NAMALWA (cell line): ENCODE data around the gene HS6ST2.
A peak's percentile ranks its signal among the peaks of the same experiment; 100 is the strongest.
"Not testable (repeated sequence)": the region's sequence is repeated elsewhere in the genome, so short reads cannot be mapped to it uniquely, and the experiment has no call there.

Experiments
- DNase-seq: peaks from one replicate; pipeline ENCODE4 v3.0.0-alpha.2; 2015; ENCODE audit warnings: low spot score

HS6ST2 gene

GRCh38 chrX:132940727-132941327, 17.6 kb downstream of the HS6ST2 start:
- DNase-seq = peak; percentile 17

- DNase-seq = no peak
Observed at GRCh38 chrX:132933170-132933569, 25.3 kb downstream of the HS6ST2 start.

DNA sequence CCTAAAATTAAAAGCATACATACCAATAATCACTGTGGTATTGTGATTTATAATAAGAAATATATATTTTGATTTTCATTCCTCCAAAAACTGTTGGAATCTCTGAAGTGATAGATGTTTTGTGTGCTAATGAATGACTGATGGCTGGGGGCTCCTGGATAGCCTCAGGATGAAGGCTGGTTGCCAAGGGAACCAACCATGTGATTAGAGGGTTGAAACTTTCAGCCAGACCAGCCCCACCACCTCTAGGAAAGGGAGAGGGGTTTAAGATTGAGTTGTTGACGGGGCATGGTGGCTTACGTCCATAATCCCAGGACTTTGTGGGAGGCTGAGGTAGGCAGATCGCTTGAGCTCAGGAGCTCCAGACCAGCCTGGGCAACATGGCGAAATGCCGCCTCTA, 34.0 kb downstream of the HS6ST2 start:
- no peak for DNase-seq

DNA sequence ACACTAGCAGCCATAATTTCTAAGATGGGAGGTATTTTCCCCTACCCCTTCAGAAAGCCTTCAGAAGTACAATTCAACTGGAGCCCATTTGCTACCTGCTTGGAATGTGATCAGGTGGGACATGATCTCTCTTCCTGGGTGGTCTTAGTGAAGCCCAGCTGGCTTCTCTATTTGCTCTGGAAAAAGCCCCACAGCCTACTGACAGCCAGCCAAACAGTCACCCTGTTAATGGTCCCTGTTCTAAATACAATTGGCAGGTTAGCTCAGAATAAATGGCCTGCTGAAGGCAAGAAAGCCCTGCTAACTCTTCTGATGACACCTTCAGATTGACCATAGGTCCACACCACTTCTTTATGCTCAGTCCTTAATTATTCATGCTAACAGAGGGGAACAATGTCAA, 39.9 kb downstream of the HS6ST2 start:
- no peak for DNase-seq

GRCh38 chrX:132916349-132916748, 42.1 kb downstream of the HS6ST2 start:
- DNase-seq = no peak

GRCh38 chrX:132909643-132910042, 48.8 kb downstream of the HS6ST2 start:
- DNase-seq = no peak

DNA sequence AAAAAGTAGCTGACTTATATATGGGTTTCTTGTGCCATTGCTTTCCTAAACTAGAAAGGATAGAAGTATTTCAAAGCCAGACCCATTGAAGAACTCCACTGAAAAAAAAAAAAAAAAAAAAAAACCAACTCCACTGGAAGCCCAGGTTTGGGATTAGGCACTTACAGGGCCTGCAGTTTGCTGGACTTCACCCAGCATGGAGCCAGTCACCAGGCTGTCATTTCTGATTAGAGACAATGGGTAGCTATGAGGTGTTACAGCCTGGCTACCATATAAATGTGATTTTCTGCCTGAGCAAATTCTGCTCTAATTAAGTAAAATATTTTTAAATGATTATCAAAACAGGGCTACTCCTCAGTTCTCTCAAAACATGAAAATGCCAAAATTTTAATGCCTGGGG, 49.5 kb downstream of the HS6ST2 start:
- no peak for DNase-seq

DNA sequence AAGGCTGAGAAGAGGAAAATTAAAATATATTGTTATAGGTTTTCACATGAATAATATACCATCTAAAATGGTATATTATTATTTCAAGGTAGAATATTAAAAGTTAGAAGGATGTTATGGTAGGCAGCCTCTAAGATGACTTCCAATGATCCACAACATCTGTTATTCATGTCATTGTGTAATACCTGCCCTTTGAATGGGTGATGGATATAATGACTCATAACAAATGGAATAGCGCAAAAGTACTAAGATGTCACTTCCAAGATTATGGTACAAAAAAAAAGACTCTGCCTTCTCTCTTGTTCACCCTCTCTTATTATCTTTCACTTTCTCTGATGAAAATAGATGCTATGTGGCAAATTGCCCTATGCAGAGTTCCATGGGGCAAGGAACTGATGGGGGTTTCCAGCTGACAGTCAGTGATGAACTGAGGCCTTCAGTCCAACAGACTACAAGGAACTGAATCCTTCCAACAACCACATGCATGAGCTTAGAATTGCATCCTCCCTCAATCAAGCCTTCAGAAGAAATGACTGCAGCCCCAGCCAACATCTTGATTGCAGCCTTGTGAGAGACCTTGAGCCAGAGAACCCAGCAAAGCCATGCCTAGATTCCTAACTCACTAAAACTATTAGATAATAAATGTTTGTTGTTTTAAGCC, 57.7 kb downstream of the HS6ST2 start:
- DNase-seq = no peak

GRCh38 chrX:132887569-132887968, 70.9 kb downstream of the HS6ST2 start:
- no peak for DNase-seq

DNA sequence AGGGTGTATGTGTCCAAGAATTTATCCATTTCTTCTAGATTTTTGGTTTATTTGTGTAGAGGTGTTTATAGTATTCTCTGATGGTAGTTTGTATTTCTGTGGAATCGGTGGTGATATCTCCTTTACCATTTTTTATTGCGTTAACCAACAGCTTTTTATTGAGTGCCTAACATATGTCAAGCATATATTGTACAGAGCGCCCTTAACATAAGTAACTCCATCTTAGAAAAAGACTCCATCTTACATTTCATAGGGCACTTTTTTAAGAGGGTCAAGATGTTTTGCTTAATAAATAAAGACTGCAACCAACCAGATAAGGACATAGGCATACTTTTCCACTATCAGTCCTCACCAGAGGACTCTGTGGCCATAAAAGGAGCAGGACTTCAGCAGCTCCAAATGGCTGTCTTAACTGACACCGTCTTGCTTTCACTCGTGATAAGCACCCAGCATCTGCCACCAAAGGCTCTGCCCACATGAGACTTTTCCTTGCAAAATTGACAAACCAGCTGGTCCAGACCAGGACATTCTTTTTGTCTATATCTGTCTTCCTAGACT, 75.0 kb downstream of the HS6ST2 start:
- DNase-seq = no peak

DNA sequence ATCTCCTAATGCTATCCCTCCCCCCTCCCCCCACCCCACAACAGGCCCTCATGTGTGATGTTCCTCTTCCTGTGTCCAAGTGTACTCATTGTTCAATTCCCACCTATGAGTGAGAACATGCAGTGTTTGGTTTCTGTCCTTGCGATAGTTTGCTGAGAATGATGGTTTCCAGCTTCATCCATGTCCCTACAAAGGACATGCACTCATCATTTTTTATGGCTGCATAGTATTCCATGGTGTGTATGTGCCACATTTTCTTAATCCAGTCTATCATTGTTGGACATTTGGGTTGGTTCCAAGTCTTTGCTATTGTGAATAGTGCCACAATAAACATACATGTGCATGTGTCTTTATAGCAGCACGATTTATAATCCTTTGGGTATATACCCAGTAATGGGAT, 77.7 kb downstream of the HS6ST2 start:
- DNase-seq = not testable (repeated sequence)

DNA sequence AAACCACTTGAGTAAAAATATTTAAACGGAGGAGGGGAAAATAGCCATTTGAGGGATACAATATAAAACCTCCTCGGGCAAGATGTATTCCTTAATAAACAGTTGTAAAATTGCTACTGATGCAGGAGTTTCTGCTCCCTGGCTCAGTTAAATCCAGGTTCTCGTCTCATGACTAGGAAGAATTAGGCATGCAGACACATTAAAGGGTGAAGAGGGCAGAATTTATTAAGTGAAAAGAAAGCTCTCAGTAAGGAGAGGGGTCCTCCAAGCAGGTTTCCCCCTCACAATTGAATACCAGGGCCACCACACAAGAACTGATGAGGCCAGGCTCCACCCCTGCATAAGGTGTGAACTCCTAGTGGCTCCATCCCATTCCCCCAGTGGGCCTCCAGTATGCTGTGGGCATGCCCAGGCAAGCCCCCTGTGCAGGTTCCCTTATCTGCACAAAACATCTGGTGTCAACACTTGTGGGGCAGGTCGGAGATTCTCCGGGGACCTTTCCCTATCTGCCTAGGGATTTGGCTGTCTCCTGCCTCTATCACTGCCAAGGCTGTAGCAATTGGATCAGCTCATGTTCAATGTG, 80.4 kb downstream of the HS6ST2 start:
- DNase-seq = no peak

- no peak for DNase-seq
Observed at GRCh38 chrX:132876523-132877338, 81.7 kb downstream of the HS6ST2 start.

DNA sequence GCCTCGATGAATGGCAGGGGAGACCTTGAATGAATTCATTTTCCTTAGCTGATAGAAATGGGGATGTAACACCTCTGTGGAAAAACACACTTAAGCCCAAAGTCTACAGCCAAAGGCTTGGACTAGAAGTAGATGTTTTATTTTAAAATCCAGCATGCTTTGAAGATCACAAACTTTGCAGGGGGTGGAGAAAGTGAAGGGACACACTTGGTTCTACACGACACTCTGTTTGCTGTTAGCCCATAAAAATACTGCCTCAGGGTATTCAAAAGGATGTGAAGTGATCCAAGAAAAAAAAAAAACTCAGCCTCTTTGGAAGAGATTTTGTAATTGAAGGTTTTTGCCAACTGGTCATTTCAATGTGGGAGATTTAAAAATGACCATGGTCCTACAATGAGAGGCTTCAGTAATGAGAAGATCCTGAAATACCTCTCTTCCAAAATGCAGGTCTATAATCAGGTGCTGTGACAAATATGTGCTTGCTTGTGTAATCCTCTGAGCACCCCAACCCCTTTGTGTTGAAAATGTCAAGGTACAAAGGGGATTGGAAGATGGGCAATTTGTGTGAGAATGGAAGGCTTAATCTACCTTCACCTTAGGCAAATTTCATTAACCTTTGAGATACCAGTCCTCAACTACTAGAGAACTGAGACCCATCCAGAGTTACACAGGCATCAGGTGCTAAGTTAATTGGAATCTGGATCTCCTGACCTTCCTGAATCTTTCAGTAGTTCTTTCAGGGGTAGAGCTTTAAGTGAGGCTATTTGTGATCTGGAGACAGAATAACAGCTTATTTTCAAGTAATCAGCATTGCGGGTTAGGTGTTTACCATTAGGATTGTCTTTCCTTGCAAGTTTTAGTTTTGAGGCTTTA, 82.5 kb downstream of the HS6ST2 start:
- no peak for DNase-seq

DNA sequence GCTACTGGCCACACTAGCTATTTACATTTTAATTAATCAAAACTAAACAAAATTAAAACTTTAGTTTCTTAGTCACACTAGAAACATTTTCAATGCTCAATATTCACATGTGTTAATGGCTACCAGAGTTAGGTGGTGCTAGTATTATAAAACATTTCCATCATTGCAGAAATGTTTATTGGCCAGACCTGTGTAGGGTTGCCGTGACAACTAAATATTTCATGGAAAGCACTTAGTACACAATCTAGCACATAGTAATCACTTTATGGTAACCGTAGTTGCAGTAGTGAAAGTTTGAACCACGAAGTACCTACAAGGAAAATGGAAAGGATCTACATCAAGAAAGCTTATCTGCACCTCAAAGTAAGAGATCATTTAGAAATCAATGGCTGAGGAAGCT, 95.9 kb downstream of the HS6ST2 start:
- DNase-seq = no peak

GRCh38 chrX:132861076-132861475, 97.4 kb downstream of the HS6ST2 start:
- DNase-seq = no peak

GRCh38 chrX:132860200-132860599, 98.2 kb downstream of the HS6ST2 start:
- no peak for DNase-seq

GRCh38 chrX:132858018-132858417, 100.4 kb downstream of the HS6ST2 start:
- DNase-seq = no peak

DNA sequence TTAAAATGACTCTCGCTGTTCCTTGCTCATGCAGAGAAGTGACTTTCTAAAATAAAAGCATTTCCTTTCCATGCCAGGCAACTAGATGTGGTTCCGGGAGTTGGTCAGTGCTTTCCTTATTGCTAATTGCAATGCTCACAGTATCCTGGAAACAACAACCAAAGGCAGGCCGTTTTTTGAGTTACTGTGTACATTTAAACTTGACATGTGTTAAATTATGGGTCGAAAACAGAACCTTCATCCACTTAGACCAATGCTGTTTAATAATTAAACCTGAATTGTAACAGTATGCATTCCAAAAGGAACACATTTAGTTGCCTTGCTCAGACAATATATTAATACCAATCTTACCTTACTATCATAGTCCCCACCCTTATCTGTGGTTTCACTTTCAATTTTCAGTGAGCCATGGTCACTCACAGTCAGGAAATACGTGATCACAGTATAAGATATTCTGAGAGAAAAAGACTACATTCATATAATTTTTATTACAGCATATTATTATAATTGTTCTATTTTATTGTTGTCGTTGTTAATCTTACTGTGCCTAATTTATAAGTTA, 102.6 kb downstream of the HS6ST2 start:
- DNase-seq = no peak

DNA sequence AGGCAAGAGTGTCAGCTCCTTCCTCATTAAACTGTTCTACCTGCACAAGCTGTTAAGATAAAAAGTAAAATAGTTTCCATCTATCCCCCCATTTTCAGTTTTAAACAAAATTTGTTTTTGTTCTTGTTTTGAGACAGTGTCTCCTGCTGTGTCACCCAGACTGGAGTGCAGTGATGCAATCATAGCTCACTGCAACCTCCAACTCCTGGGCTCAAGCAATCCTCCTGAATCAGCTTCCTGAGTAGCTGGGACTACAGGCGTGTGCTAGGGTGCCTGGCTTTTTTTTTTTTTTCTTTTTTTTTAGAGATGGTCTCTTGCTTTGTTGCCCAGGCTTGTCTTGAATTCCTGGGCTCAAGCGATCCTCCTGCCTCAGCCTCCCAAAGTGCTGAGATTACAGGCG, 105.4 kb downstream of the HS6ST2 start:
- no peak for DNase-seq

DNA sequence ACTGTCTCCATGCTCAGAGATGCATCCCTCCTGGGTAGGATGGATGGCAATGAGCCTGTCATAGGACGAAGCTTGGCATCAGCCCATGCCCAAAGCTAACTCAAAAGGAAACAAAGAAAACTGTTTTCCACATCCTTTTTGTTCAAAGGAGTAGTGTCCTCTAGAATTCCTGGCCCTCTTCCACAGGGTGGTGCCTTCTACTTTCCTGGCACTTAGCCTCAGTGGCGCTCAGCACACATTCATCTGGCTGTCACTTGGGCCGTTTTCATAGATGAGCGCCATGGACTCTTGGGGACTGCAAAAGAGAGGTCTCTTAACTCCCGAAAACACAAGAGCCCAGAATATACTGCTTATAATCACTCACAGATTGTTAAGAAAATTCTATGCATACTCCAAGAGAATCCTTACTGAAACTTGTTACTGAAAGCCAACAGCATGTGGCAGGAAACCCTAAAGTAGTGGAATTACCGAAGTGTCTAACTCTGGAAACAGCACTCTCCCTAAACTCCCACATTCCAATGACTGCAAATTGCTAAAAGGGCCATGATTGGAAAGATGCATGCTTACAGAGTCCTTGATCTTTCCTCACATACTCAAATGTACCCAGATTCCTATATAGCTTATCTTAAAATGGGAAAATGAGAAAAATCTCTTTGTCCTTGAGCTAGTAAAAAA, 110.0 kb downstream of the HS6ST2 start:
- no peak for DNase-seq
